Left colon (tissue), 2 donors: ENCODE results near the gene EFL1. TPM values are rescaled to one million over a fixed set of nuclear protein-coding genes. Genes with fewer than 3 reads are reported as not detected.
A peak's percentile ranks its signal among the peaks of the same experiment; 100 is the strongest.

ENCODE experiments used
- ATAC-seq: fragments of 200-7000 bp; cut with Tn5 transposase; one replicate; pipeline ENCODE4 v1.9.1; 2020; ENCODE audit warnings: mild to moderate bottlenecking, moderate library complexity
- DNase-seq, 2 donors: peaks; one replicate each; pipeline ENCODE4 v3.0.0-alpha.2; 2020
- intact Hi-C, 2 donors: fragments of 100-400 bp; cut with DNase I in 1 of 2; cut with micrococcal nuclease in 1 of 2; formaldehyde crosslinking; loops; one replicate each; pipeline versions ENCODE4 v1.11.2 to v1.14.0; 2022; cut with DNase I, micrococcal nuclease
- total RNA-seq, 2 donors: library from RNA; stranded (reverse); fragmentation: NEBNext Ultra II Directional; extraction: Animal tissue kit (Norgen Biotek cat#: 25700); gene quantifications; one replicate each; pipeline ENCODE4 v1.2.1, GENCODE V29; 2021
- donor health status: DM: no; HTN: no; CAD: no.
- donor health status: DM: yes; HTN: yes; CAD: no.

EFL1 gene
- total RNA-seq, 2 donors from 2014 or later = 32.2 to 48.0 TPM

DNA sequence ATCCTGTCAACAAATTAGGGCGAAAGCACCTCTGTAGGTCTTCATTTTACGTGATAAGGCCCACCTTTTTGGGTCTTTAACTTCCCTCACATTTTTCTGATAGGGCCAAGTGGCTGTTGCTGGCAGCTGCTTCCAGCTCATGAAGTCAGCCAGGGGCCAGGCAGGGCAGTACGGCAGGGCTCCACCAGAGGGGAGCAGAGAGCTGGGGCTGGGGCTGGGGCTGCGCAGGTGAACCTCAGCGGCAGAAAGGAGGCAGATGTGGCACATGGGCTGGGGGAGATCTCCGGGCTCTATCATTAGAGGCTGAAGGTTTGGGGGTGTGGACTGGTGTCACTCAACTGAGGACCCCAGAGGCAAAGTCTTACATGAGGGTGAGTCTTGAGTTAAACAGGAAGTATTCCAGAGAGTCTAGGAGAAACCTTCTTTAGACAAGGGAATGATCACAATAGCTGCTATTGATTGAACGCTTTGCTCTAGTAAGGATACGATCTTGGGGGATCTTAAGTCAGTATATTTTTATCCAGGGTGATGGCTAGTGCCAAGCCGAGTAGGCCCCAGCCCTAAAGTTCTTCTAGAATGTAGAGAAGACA lies 153.9 kb downstream of the EFL1 start:
- DNase-seq = peak; percentile 28 to 71
- intact Hi-C loops = no loop called here

DNA sequence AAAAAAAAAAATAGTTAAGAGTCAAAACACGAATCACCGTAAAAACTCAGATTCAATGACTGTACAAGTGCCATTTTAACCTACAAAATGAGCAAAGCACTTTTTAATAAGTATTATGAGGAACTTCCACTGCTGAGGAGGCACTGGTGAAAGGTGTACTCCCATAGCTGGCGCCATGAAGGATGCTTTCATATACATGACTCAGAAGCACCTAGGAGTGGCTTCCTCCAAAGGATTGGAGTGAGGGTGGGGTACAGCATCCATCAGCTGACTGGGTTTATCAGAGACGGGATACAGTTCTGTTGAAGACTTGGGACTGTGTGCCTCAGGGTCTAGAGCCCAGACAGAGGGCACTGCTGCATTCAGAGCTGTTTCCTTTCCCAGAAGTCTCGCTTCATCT lies 155.9 kb downstream of the EFL1 start:
- DNase-seq (no peak), ATAC-seq (no peak)
- intact Hi-C loops = no loop called here

More for the DNA sequence above, 153.9 kb downstream of the EFL1 start:
- peak; percentile 98 for ATAC-seq

GRCh38 chr15:82105451-82106215 lies 156.9 kb downstream of the EFL1 start:
- ATAC-seq (no peak), DNase-seq (no peak)
- intact Hi-C loops = no loop called here

DNA sequence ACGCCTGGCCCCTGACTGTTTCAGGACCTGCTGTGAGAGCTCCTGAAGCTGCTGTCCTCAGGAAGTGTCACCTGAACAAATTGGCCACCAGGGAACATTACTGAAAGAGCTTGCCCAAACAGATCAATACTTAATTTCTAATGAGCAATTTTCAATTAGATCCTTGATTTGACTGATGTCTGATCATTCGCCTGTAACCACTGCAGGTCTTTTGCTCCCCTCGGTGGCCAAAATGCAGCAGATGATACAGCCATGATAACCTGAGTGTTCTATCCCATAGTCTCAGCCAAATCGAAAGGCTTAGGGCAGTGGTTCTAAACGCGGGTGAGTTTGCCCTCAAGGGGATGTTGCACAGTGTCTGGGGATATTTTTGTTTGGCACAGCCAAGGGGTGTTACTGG lies 159.1 kb downstream of the EFL1 start:
- intact Hi-C loops = no loop called here
- ATAC-seq (no peak), DNase-seq (no peak)

GRCh38 chr15:82100111-82100929 lies 162.2 kb downstream of the EFL1 start:
- no peak for ATAC-seq
- intact Hi-C loops = no loop called here

DNA sequence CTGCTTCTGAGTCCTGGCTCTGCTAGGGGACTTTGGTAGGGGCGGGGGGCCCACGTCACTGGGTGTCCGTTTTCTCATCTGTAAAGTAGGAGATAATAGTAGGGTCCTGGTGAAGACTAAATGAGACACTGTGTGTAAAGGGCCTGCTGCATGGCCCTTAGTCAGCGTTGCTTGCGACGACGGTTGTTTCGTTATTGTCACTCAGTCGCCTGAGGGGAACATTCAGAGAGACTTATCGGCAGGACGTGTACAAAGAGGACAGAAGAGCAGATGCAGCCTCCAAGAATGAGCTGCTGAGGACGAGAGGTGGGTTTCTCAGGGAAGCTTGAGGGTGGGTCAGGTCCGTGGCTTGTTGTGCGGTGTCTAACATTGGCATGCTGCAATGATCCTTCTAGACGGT lies 163.9 kb downstream of the EFL1 start:
- intact Hi-C loops = no loop called here
- ATAC-seq (no peak), DNase-seq (no peak)

More at GRCh38 chr15:82100111-82100929, 162.2 kb downstream of the EFL1 start:
- DNase-seq = no peak

- intact Hi-C loops = no loop called here
- ATAC-seq (no peak), DNase-seq (no peak)
These were observed 166.7 kb downstream of the EFL1 start for GRCh38 chr15:82095803-82096202.

DNA sequence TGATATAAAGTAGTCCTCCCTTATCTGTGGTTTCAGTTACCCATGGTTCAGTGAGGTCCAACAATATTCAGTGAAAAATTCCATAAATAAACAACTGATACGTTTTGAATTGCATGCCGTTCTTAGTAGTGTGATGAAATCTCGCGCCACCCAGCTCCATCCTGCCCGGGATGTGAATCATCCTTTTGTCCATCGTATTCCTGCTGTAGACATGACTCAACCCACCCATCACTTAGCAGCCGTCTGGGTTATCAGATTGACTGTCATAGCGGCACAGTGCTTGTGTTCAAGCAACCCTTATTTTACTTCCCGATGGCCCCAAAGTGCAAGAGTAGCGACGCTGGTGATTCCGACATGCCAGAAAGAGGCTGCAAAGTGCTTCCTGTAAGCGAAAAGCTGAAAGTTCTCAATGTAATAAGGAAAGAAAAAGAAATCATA lies 168.7 kb downstream of the EFL1 start:
- ATAC-seq (no peak), DNase-seq (no peak)
- intact Hi-C loops = no loop called here

DNA sequence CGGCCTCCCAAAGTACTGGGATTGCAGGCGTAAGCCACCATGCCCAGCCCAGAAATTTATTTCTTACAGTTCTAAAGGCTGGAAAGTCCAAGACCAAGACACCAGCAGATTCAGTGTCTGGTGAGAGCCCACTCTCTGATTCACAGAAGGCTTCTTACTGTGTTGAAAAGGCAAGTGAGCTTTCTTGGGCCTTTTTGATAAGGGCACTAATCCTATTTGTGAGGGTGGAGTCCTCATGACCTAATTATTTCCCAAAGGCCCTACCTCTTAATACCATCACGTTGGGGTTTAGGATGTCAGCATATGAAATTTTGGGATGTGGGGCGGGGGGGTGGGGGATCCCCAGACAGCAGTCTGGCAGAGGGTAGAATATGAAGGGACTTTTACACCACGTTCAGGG lies 169.2 kb downstream of the EFL1 start:
- ATAC-seq = no peak
- intact Hi-C loops = no loop called here
- DNase-seq = no peak

- ATAC-seq (no peak), DNase-seq (no peak)
- intact Hi-C loops = no loop called here
These were observed 170.8 kb downstream of the EFL1 start for GRCh38 chr15:82091636-82092140.

DNA sequence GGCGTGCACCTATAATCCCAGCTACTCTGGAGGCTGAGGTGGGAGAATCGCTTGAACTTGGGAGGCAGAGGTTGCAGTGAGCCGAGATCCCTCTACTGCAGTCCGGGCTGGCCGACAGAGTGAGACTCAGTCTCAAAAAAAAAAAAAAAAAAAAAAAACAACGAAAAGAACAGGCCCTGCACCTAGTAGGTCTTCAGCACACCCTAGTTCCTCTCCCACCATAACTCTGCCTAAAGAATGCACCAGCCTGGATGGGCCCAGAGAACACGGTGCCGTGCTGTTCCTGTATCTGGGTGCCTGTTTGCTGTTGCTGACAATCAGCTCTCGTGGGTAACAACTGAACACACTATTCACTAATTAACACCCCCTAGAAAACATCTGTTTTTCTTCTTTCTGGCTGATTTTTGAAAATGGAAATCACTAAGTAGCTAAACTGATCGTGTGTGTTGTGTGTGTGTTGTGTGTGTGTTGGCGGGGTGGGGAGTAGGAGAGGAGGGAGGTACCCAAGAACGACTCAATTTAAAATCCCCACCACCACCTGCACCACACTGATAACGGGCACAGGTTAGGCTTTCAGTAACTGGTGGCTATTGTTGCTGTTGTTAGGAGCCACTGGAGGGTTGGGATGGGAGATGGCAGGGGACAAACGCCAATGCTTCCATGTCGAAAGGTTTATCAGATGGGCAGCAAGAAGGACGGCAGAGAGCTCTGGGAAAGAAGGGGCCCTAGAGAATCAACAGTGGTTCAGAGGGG lies 176.1 kb downstream of the EFL1 start:
- no peak for ATAC-seq
- no peak for DNase-seq
- intact Hi-C loops = no loop called here

GRCh38 chr15:82081914-82082762 lies 180.4 kb downstream of the EFL1 start:
- DNase-seq = no peak
- no peak for ATAC-seq
- intact Hi-C loops = no loop called here

DNA sequence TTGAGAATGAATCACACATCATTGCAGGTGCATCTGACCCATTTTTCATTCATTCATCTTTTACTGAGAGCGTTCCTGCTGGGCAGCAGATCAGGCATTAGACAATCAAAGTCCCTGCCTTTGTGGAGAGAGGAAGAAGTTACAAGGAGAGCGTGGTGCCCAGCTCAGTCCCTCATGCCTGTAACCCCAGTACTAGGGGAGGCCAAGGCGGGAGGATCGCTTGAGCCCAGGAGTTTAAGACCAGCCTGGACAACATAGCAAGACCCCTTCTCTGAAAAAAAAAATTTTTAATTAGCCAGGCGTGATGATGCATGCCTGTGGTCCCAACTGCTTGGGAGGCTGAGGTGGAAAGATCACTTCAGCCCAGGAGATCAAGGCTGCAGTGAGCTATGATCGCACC lies 181.8 kb downstream of the EFL1 start:
- no peak for DNase-seq
- intact Hi-C loops = no loop called here
- ATAC-seq = no peak

Other genes with a start within 250 kb of the EFL1 start
- gene MEX3B, start 216.7 kb downstream of the EFL1 start, total RNA-seq = 1 to 10 TPM in 1 of 2 donors, under 1 TPM in 1; 0.27 to 1.4 TPM
- gene SAXO2, start 84 bp upstream of the EFL1 start, total RNA-seq = 1 to 10 TPM; 1.5 to 8.5 TPM
- gene GOLGA6L10, start 86.7 kb upstream of the EFL1 start, total RNA-seq = 1 to 10 TPM in 1 of 2 donors, under 1 TPM in 1; 0.17 to 2.0 TPM
- 1 to 10 TPM; 2.8 to 3.8 TPM for gene GOLGA6L9, start 167.1 kb upstream of the EFL1 start, total RNA-seq